ENCODE data around the gene CGA. TPM values are rescaled to one million over a fixed set of nuclear protein-coding genes. Genes with fewer than 3 reads are reported as not detected.

Gene CGA
- total RNA-seq, 5 donors from 2014 or later (not counting 1 experiment from before 2014, with no cell fraction given) = not detected

DNA sequence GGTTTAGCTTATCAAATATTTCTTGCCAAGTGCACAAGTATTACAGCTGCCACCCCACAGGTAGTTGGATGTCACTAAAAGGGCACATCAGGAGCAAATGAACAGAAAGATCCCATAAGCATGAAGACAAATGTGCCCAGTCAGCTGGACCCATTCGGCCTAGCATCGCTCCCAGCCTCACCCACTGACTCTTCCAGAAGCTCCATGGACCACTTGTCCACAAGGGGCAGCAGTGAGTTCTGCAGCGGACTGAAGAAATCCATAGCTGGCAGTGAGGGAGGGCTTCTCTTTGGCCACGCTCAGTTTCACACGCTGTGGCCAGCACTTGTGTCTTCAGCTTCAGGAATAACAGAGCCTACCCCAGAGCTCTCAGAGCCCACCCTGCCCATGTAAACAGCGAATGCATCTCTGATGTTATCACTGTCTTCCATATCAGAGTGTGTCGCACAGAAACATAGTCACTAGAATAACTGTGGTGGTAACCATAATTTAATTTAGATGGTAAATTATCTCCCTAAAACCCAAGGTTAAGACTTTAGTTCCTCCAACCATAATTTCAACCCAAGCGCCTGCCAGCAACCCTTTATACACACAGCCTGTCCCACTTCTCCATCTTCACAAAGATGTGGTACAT, 15.8 kb downstream of the CGA start:
- H3K4me3 Mint-ChIP-seq = no peak overlapping the region
- 23% methylated on average over 2 of the region's 8 CpGs for WGBS (ENCODE audit: insufficient coverage)

DNA sequence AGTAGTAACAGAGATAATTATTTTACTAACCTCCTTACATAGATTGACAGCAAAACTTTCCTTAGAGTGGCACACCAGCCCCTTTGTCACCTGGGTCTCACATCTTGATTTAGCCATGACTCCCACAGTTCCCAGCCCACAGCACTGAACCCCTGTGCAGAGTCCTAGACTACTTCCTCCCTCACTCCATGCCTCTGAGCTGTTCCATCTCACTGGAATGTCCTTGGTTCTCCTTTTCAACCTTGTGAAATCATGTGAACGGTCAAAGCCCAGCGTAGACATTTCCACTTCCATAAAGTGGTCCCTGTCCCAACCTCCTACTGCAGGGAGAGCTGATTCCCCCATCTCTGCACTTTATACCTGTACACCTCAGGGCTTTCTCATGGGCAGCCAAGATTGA, 19.7 kb downstream of the CGA start:
- H3K36me3 Mint-ChIP-seq = no peaks in the 10 kb centered on the region
- CTCF ChIA-PET = no interaction called here
- H3K9me3 Mint-ChIP-seq = no peaks in the 10 kb centered on the region
- no peak overlapping the region for H3K27ac ChIP-seq (ENCODE audit: low read length)
- POLR2A ChIA-PET = no interaction called here
- no peak overlapping the region for H3K4me3 Mint-ChIP-seq
- ATAC-seq (replicated peaks in 1 of 4) = no peak
- H3K27me3 ChIP-seq (replicated peaks in 1 of 2; ENCODE audit: control insufficient read depth in 2 of 2, extremely low read depth in 1 of 2, insufficient read depth in 2 of 2, low read length in 1 of 2) = peaks cover 0 to 3% of the 10 kb centered on the region in 2 experiments
- no peaks in the 10 kb centered on the region for H3K36me3 ChIP-seq (ENCODE audit: control insufficient read depth in 2 of 2, extremely low read depth in 1 of 2, insufficient read depth in 1 of 2, low read length in 1 of 2)
- no peaks in the 10 kb centered on the region for H3K4me1 ChIP-seq (ENCODE audit: control insufficient read depth in 1 of 2, extremely low read depth in 1 of 2, insufficient read depth in 2 of 2, low read length in 2 of 2)
- H3K4me3 ChIP-seq (ENCODE audit: control insufficient read depth in 1 of 2, extremely low read depth in 1 of 2, low read length in 1 of 2) = no peak overlapping the region
- DNase-seq = no peak
- H3K9me3 ChIP-seq = no peaks in the 10 kb centered on the region
- no peaks in the 10 kb centered on the region for H3K4me1 Mint-ChIP-seq
- H3K27ac Mint-ChIP-seq = no peak overlapping the region
- WGBS (ENCODE audit: insufficient coverage) = 100% methylated on average over 2 of the region's 2 CpGs
- H3K27me3 Mint-ChIP-seq = peaks cover 5 to 7% of the 10 kb centered on the region in 2 donors

More for the DNA sequence above, 15.8 kb downstream of the CGA start:
- Histone ChIP-seq H3K4me1 (ENCODE audit: control insufficient read depth in 1 of 2, extremely low read depth in 1 of 2, insufficient read depth in 2 of 2, low read length in 2 of 2) (no peaks in the 10 kb centered on the region), H3K4me3 (ENCODE audit: control insufficient read depth in 1 of 2, extremely low read depth in 1 of 2, low read length in 1 of 2) (no peak overlapping the region), H3K36me3 (ENCODE audit: control insufficient read depth in 2 of 2, extremely low read depth in 1 of 2, insufficient read depth in 1 of 2, low read length in 1 of 2) (no peaks in the 10 kb centered on the region), H3K27ac (ENCODE audit: low read length) (no peak overlapping the region), H3K9me3 (no peaks in the 10 kb centered on the region), H3K27me3 (replicated peaks in 1 of 2; ENCODE audit: control insufficient read depth in 2 of 2, extremely low read depth in 1 of 2, insufficient read depth in 2 of 2, low read length in 1 of 2) (no peaks in the 10 kb centered on the region)
- Mint-ChIP-seq H3K36me3 (no peaks in the 10 kb centered on the region), H3K27me3 (peaks cover 17 to 21% of the 10 kb centered on the region in 2 donors), H3K4me1 (no peaks in the 10 kb centered on the region), H3K27ac (no peak overlapping the region), H3K9me3 (no peaks in the 10 kb centered on the region)
- DNase-seq (peak in 33 of 35 experiments; percentile 3 to 66 (median 30)), ATAC-seq (replicated peaks in 1 of 4) (peak; percentile 52 to 60 (median 54))
- CTCF ChIA-PET = interaction anchor here (0.6 to 2.1 kb wide), 10 partner anchors 8 to 216 kb away, joined by 3 to 10 read pairs (median 4); partner anchors contain the start of gene CGA (in 1 of the 2)
- POLR2A ChIA-PET = no interaction called here

DNA sequence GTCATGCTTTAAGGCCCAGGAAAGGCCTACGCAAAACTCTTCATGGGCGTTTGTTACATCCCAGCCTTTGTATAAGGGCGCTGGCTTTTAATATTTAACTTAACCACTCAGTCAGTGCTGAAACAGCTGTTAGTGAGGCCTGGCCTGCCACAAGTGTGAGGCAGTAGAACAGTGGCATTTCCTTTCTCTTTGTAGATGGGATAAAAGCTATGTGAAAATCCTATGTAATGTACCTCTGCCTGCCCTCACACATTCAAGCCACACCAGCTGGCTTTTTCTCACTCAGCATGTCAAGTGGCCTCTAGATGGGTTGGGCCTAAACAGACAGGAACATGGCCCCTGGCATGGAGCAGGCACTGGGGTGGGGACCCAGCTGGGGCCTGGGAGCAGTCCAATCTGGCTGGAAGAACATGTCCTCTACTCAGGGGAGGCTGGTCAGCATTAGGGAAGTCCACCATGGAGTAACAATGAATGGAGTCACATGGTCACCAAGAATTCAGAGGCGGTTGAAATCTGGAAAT, 20.7 kb downstream of the CGA start:
- H3K27ac Mint-ChIP-seq = no peak overlapping the region
- no peaks in the 10 kb centered on the region for H3K4me1 Mint-ChIP-seq
- no peaks in the 10 kb centered on the region for H3K36me3 Mint-ChIP-seq
- WGBS (ENCODE audit: insufficient coverage) = 89% methylated on average over 1 of the region's 4 CpGs
- H3K4me1 ChIP-seq (ENCODE audit: control insufficient read depth in 1 of 2, extremely low read depth in 1 of 2, insufficient read depth in 2 of 2, low read length in 2 of 2) = no peaks in the 10 kb centered on the region
- H3K9me3 Mint-ChIP-seq = no peaks in the 10 kb centered on the region
- H3K9me3 ChIP-seq = no peaks in the 10 kb centered on the region
- POLR2A ChIA-PET = interaction anchor here in 1 of 2 donors (0.6 kb wide), 1 partner anchor 236 kb away, joined by 9 read pairs; no protein-coding TSS in a partner anchor
- no peak for ATAC-seq (replicated peaks in 1 of 4)
- no peak overlapping the region for H3K27ac ChIP-seq (ENCODE audit: low read length)
- no peak overlapping the region for H3K4me3 ChIP-seq (ENCODE audit: control insufficient read depth in 1 of 2, extremely low read depth in 1 of 2, low read length in 1 of 2)
- DNase-seq = no peak
- no peak overlapping the region for H3K4me3 Mint-ChIP-seq
- H3K27me3 Mint-ChIP-seq = peaks cover 4 to 7% of the 10 kb centered on the region in 2 donors
- CTCF ChIA-PET = interaction anchor here in 1 of 2 donors (0.6 kb wide), 1 partner anchor 304 kb away, joined by 4 read pairs; no protein-coding TSS in a partner anchor
- no peaks in the 10 kb centered on the region for H3K36me3 ChIP-seq (ENCODE audit: control insufficient read depth in 2 of 2, extremely low read depth in 1 of 2, insufficient read depth in 1 of 2, low read length in 1 of 2)
- peaks cover 0 to 5% of the 10 kb centered on the region in 2 experiments for H3K27me3 ChIP-seq (replicated peaks in 1 of 2; ENCODE audit: control insufficient read depth in 2 of 2, extremely low read depth in 1 of 2, insufficient read depth in 2 of 2, low read length in 1 of 2)

DNA sequence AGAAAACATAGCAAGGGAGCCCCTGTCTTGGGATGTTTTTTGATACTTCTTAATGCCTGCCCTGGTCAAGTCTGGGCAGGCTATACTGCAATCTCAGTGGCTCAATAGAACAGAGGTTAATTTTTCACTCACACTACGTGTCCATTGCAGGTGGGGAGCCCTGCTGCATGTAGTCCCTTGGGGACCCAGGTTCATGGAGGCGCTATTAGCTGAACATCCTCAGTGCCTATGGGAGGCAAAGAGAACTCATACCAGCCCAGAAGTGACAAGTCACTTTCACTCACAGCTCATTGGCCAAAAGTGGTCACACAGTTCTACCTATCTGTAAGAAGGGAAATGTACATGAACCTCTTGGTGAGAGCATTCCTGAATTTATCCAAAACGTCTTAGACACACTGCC, 23.2 kb downstream of the CGA start:
- no peaks in the 10 kb centered on the region for H3K36me3 Mint-ChIP-seq
- H3K9me3 Mint-ChIP-seq = no peaks in the 10 kb centered on the region
- H3K36me3 ChIP-seq (ENCODE audit: control insufficient read depth in 2 of 2, extremely low read depth in 1 of 2, insufficient read depth in 1 of 2, low read length in 1 of 2) = no peaks in the 10 kb centered on the region
- ATAC-seq (replicated peaks in 1 of 4) (no peak), DNase-seq (no peak)
- no peak overlapping the region for H3K27ac Mint-ChIP-seq
- ChIA-PET POLR2A (no interaction called here), CTCF (interaction anchor here in 1 of 2 donors (0.5 to 1.0 kb wide), 2 partner anchors 24 to 1801 kb away, joined by 3 read pairs; no protein-coding TSS in a partner anchor)
- peaks cover 5 to 13% of the 10 kb centered on the region in 2 donors for H3K27me3 Mint-ChIP-seq
- no peaks in the 10 kb centered on the region for H3K9me3 ChIP-seq
- peaks cover 0 to under 1% (median 0%) of the 10 kb centered on the region in 3 donors for H3K4me1 Mint-ChIP-seq
- H3K27me3 ChIP-seq (replicated peaks in 1 of 2; ENCODE audit: control insufficient read depth in 2 of 2, extremely low read depth in 1 of 2, insufficient read depth in 2 of 2, low read length in 1 of 2) = peaks cover 0 to 5% of the 10 kb centered on the region in 2 experiments
- H3K4me1 ChIP-seq (ENCODE audit: control insufficient read depth in 1 of 2, extremely low read depth in 1 of 2, insufficient read depth in 2 of 2, low read length in 2 of 2) = no peaks in the 10 kb centered on the region
- H3K4me3 ChIP-seq (ENCODE audit: control insufficient read depth in 1 of 2, extremely low read depth in 1 of 2, low read length in 1 of 2) = no peak overlapping the region
- no peak overlapping the region for H3K27ac ChIP-seq (ENCODE audit: low read length)
- H3K4me3 Mint-ChIP-seq = no peak overlapping the region
- no CpG with 5 or more reads among the region's 3 CpGs for WGBS (ENCODE audit: insufficient coverage)

DNA sequence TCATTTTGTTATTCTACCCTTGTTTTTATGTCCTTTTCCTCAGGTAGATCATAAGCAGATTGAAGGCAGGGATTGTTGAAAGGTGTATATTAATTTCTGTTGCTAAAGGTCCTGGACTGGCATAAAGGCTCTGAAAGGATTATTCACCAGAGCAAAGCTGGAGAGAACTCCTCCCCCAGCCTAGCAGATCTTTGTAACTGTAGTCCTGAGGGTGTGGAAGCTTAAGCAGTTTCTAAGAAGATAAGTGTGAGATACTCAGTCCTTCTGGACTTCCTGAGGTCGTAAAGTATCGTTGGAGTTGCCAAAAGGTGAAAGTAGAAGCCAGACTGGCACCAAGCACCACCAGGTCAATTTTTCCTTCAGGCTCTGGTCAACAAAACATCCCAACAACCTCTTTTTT, 24.2 kb downstream of the CGA start:
- H3K36me3 ChIP-seq (ENCODE audit: control insufficient read depth in 2 of 2, extremely low read depth in 1 of 2, insufficient read depth in 1 of 2, low read length in 1 of 2) = no peaks in the 10 kb centered on the region
- ChIA-PET CTCF (interaction anchor here in 1 of 2 donors (1.0 to 1.5 kb wide), 2 partner anchors 8 to 25 kb away, joined by 3 to 6 read pairs; no protein-coding TSS in a partner anchor), POLR2A (no interaction called here)
- H3K4me3 Mint-ChIP-seq = no peak overlapping the region
- no peak for DNase-seq
- H3K27me3 ChIP-seq (replicated peaks in 1 of 2; ENCODE audit: control insufficient read depth in 2 of 2, extremely low read depth in 1 of 2, insufficient read depth in 2 of 2, low read length in 1 of 2) = peaks cover 0 to 5% of the 10 kb centered on the region in 2 experiments
- no peaks in the 10 kb centered on the region for H3K9me3 ChIP-seq
- H3K9me3 Mint-ChIP-seq = no peaks in the 10 kb centered on the region
- no peak for ATAC-seq (replicated peaks in 1 of 4)
- no peaks in the 10 kb centered on the region for H3K4me1 ChIP-seq (ENCODE audit: control insufficient read depth in 1 of 2, extremely low read depth in 1 of 2, insufficient read depth in 2 of 2, low read length in 2 of 2)
- H3K36me3 Mint-ChIP-seq = no peaks in the 10 kb centered on the region
- H3K27me3 Mint-ChIP-seq = peaks cover 5 to 13% of the 10 kb centered on the region in 2 donors
- H3K4me1 Mint-ChIP-seq = peaks cover 0 to 3% (median 0%) of the 10 kb centered on the region in 3 donors
- whole genome bisulfite sequencing (ENCODE audit: insufficient coverage) = 74% methylated on average over 2 of the region's 2 CpGs
- no peak overlapping the region for H3K27ac Mint-ChIP-seq
- H3K4me3 ChIP-seq (ENCODE audit: control insufficient read depth in 1 of 2, extremely low read depth in 1 of 2, low read length in 1 of 2) = no peak overlapping the region
- H3K27ac ChIP-seq (ENCODE audit: low read length) = no peak overlapping the region

DNA sequence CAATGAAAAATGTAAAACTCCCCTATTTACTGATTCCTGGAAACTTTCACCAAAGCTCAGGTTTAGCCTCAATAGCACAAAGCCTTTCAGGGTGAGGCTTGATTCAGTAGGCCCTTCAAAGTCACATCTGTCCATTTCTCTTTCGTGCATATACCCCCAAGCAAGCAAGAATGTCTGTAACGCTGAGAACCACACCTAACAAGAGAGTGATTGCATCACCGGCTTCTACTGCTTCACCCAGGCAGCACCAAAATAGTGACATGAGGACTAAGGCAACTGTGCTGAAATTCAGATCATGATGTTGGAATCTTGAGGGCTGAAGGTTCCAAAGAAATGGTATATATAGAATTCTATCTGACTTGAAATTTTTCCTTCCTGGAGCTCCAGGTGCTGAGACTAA, 26.1 kb downstream of the CGA start:
- H3K9me3 Mint-ChIP-seq = no peaks in the 10 kb centered on the region
- no peak overlapping the region for H3K27ac Mint-ChIP-seq
- Histone ChIP-seq H3K27ac (ENCODE audit: low read length) (no peak overlapping the region), H3K27me3 (replicated peaks in 1 of 2; ENCODE audit: control insufficient read depth in 2 of 2, extremely low read depth in 1 of 2, insufficient read depth in 2 of 2, low read length in 1 of 2) (peaks cover 0 to 5% of the 10 kb centered on the region in 2 experiments), H3K4me1 (ENCODE audit: control insufficient read depth in 1 of 2, extremely low read depth in 1 of 2, insufficient read depth in 2 of 2, low read length in 2 of 2) (no peaks in the 10 kb centered on the region), H3K9me3 (no peaks in the 10 kb centered on the region), H3K36me3 (ENCODE audit: control insufficient read depth in 2 of 2, extremely low read depth in 1 of 2, insufficient read depth in 1 of 2, low read length in 1 of 2) (no peaks in the 10 kb centered on the region), H3K4me3 (ENCODE audit: control insufficient read depth in 1 of 2, extremely low read depth in 1 of 2, low read length in 1 of 2) (no peak overlapping the region)
- 55% methylated on average over 2 of the region's 3 CpGs for WGBS (ENCODE audit: insufficient coverage)
- H3K36me3 Mint-ChIP-seq = no peaks in the 10 kb centered on the region
- no peak overlapping the region for H3K4me3 Mint-ChIP-seq
- H3K4me1 Mint-ChIP-seq = peaks cover 0 to 3% (median 0%) of the 10 kb centered on the region in 3 donors
- POLR2A ChIA-PET = no interaction called here
- DNase-seq (no peak), ATAC-seq (replicated peaks in 1 of 4) (no peak)
- CTCF ChIA-PET = no interaction called here
- peaks cover 5 to 17% of the 10 kb centered on the region in 2 donors for H3K27me3 Mint-ChIP-seq
